GM12874 (cell line): ENCODE data around the gene ZGPAT.

Source experiments
- TF ChIP-seq, protein P1 (sequence below): IDR thresholded peaks from 2 replicates; pipeline ENCODE4 v1.5.1; 2011; ENCODE audit warnings: low read depth, mild to moderate bottlenecking, control low read depth, low read length, moderate library complexity; ENCODE audit not compliant: insufficient read depth

Gene ZGPAT

DNA sequence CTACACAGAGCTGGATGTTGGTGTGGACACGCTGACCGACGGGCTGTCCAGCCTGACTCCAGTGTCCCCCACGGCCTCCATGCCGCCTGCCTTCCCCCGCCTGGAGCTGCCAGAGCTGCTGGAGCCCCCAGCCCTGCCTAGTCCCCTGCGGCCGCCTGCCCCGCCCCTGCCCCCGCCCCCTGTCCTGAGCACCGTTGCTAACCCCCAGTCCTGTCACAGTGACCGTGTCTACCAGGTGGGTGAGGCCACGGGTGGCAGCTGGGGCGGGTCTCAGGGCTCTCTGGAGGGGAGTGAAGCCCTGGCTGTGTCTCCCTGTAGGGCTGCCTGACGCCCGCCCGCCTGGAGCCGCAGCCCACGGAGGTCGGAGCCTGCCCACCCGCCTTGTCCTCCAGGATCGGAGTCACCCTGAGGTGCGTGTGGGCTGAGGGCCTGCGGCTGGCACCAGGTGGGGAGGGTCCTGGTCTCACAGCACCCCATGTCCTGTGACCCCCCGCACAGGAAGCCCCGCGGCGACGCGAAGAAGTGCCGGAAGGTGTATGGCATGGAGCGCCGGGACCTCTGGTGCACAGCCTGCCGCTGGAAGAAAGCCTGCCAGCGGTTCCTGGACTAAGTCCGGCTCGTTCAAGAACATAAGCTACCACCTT is 34.7 kb downstream of the ZGPAT start:
- TF ChIP-seq, protein P1, sequence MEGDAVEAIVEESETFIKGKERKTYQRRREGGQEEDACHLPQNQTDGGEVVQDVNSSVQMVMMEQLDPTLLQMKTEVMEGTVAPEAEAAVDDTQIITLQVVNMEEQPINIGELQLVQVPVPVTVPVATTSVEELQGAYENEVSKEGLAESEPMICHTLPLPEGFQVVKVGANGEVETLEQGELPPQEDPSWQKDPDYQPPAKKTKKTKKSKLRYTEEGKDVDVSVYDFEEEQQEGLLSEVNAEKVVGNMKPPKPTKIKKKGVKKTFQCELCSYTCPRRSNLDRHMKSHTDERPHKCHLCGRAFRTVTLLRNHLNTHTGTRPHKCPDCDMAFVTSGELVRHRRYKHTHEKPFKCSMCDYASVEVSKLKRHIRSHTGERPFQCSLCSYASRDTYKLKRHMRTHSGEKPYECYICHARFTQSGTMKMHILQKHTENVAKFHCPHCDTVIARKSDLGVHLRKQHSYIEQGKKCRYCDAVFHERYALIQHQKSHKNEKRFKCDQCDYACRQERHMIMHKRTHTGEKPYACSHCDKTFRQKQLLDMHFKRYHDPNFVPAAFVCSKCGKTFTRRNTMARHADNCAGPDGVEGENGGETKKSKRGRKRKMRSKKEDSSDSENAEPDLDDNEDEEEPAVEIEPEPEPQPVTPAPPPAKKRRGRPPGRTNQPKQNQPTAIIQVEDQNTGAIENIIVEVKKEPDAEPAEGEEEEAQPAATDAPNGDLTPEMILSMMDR, result no peak

DNA sequence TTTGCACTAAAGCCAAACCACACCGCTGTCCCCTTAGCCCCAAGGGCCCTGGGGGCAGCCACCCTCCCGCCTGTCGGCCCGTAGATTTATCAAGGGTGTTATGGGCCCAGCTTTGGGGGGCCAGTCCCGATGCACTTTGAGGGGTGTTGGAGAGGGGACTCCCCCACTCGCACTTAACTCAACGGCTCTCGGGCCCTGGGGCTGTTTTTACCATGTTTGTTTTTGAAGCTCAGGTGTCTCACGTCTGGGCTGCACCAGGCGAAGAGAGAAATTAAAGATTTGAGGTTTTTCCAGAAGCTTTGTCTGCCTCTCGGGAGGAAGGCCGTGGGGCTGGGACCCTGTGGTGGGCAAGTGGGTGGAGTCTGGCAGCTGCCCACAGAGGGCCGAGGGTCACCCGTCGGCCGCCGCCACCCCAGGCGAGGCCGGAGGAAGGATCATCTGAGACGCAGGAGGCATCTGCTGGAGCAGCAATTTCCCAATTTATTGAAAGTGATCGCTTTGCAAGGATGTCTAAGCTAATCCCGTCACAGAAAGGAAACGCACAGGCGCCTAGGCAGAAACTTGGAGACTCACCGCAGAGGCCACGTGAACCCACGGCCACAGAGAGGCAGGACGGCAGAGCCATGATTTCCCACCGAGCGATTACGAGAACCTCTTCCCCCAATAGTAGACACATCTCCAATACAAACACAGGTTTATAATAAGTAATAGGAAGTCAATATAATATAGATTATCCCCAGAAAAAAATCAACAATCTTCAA is 35.6 kb downstream of the ZGPAT start:
- TF ChIP-seq, protein P1, result no peak

DNA sequence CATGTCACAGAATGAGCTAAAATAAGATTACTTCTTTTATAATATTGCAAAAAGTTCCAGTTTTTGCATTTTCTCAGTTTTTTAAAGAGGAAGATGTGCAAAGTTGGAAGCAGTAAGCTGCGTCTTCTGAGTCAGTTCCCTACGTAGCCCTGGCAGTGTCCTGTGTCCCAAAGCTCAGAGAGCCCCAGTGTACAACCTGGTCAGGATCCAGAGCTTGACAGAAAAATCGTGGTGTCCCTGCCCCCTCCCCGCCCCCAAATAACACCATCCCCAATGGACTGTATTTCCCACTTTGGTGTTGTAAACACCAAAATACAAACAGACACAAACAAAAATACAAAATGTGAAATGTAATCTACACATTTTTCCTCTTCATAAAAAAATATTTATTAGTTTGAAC is 36.3 kb downstream of the ZGPAT start:
- TF ChIP-seq, protein P1, result no peak

DNA sequence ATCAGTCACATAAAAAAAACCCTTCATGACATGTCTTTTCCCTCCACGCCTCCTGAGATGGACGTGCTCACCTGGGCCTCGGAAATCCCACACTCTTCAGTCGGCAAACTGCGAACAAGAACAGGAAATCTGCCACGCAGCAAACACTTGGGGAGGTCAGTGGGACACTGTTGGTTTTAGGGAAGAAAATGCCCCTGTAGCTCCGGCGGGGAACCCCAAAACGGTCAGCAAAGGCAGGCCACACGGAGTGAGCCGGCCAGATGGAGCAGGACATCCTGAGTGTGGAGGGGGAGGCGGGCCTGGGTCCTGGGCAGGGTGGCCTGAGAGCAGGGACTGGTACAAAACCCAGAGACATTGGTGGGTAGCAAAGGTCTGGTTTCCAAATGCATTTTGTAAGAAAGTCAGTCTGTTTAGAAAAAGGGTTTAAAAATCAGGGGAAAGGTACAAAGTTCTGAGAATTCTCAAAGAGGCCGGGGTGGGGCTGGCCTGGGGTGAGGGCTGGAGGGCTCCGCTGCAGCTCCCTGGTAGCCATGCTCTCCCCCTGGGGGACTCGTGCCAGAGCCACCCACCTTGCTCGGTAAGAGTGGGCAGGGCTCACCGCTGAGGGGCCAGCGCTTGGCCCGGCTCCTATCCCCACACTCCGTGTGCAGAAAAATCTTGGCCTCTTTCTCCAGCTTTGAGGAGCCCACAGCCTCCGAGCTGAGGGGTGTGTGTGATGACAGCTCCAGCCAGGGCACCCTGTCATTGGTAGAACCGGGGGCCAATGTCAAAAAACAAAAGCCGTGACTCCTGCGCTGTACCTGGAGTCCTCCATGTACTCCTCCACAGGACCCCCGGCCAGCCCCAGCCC is 37.0 kb downstream of the ZGPAT start:
- TF ChIP-seq, protein P1, result no peak

DNA sequence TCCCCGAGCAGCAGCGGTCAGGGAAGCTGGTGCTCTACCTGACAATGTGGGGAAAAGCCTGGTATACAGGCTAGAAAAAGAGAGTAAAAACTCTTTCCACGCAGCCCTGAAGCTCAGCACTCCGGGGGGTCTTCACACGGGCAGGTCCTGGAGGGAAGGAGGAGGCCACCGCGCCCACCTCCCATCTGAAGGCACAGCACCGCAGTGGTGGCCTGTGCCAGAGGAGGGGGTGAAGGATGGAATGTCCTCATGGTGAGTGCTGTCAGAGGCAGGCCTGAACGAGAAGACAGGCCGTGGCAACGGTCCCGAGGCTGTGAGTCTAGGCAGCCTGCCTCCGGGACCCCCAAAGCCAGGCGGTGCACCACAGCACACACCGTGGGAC is 37.6 kb downstream of the ZGPAT start:
- TF ChIP-seq, protein P1, result no peak

DNA sequence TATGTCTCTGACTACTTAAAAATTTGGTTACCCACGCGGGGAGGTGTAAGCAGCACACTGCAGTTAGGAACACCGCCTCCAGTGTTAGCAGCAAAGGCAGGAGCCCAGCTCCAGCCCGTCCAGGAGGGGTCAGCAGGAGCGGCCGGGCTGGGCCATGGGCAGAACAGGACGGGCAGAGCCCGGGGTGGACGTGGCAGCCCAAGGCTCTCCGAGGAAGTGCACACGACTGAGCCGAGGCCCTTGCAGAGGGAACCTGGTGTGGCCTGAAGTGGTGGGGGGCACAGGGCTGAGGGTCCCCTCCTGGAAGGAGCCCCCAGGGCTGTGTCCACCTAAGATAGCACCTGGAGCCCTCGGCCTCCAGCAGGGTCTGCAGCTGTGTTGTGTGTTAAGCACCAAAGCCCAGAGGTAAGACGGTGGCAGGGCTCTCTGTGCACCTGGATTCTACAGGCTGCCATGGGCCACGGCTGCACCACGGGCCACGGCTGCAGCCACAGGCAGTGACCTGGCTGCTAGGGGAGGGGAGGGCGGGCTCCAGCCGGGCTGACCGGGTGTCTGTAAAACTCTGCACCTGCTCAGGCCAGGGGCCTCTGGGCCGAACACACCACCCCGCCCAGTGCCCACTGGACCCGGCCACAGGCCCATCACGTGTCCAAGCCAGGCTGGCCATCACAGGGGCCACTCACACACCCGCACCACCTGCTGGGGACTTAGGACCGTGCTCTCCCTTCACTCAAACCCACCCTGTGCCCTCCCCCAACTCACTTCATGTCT is 38.3 kb downstream of the ZGPAT start:
- TF ChIP-seq, protein P1, result no peak

DNA sequence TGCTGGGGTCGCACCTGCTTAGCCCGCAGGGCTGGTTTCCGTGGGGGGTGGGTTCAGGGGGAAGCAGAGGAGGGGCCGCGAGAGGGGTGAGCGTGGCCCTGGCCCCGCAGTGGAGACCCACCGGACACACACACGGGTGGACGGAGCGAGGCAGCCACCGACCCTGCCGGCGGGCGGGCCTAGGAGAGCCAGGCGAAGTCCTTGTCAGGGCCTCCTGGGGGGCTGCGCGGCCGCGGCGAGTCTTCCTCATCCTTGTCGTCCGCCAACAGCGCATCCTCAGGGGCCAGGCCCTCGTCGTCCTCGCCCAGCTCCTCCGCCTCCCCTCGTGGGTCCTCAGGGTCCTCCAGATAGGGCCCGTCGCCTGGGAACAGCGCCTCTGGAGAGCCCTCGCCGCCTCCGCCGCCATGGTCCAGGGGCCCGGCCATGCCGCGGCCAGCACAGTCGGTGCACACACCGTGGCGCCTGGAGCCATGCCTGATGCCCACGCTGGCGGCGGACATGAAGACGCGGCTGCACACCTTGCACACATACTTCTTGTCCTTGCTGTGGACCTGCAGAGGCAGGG is 39.0 kb downstream of the ZGPAT start:
- TF ChIP-seq, protein P1, result no peak
